ENCODE measurements around the gene HS1BP3.
A peak's percentile ranks its signal among the peaks of the same experiment; 100 is the strongest.

The HS1BP3 gene

GRCh38 chr2:20629181-20629580 is 21.7 kb downstream of the HS1BP3 start:
- DNase-seq (ENCODE audit: low read depth in 2 of 2) = no peak
- no peak for TF ChIP-seq CTCF (IDR thresholded peaks at IDR 0.05; ENCODE audit: low read depth, low read length)
- no peak overlapping the region for H3K4me3 ChIP-seq (replicated peaks in 1 of 2; ENCODE audit: low read depth in 2 of 2, low read length in 2 of 2)

- no peak for DNase-seq (ENCODE audit: low read depth in 2 of 2)
- H3K4me3 ChIP-seq (replicated peaks in 1 of 2; ENCODE audit: low read depth in 2 of 2, low read length in 2 of 2) = no peak overlapping the region
- no peak for TF ChIP-seq CTCF (IDR thresholded peaks at IDR 0.05; ENCODE audit: low read depth, low read length)
Measured at GRCh38 chr2:20627712-20628380, 23.1 kb downstream of the HS1BP3 start.

GRCh38 chr2:20626698-20627513 is 24.0 kb downstream of the HS1BP3 start:
- no peak for DNase-seq (ENCODE audit: low read depth in 2 of 2)
- no peak overlapping the region for H3K4me3 ChIP-seq (replicated peaks in 1 of 2; ENCODE audit: low read depth in 2 of 2, low read length in 2 of 2)
- no peak for TF ChIP-seq CTCF (IDR thresholded peaks at IDR 0.05; ENCODE audit: low read depth, low read length)

- no peak for DNase-seq (ENCODE audit: low read depth in 2 of 2)
- no peak overlapping the region for H3K4me3 ChIP-seq (replicated peaks in 1 of 2; ENCODE audit: low read depth in 2 of 2, low read length in 2 of 2)
- TF ChIP-seq CTCF (IDR thresholded peaks at IDR 0.05; ENCODE audit: low read depth, low read length) = no peak
Measured at GRCh38 chr2:20626392-20626697, 24.6 kb downstream of the HS1BP3 start.

GRCh38 chr2:20625491-20626391 is 25.2 kb downstream of the HS1BP3 start:
- DNase-seq (ENCODE audit: low read depth in 2 of 2) = peak in 1 of 2 donors; percentile 64
- peak; percentile 21 for TF ChIP-seq CTCF (IDR thresholded peaks at IDR 0.05; ENCODE audit: low read depth, low read length)

GRCh38 chr2:20624884-20625485 is 25.9 kb downstream of the HS1BP3 start:
- no peak for TF ChIP-seq CTCF (IDR thresholded peaks at IDR 0.05; ENCODE audit: low read depth, low read length)
- no peak for DNase-seq (ENCODE audit: low read depth in 2 of 2)
- no peak overlapping the region for H3K4me3 ChIP-seq (replicated peaks in 1 of 2; ENCODE audit: low read depth in 2 of 2, low read length in 2 of 2)

More at GRCh38 chr2:20625491-20626391, 25.2 kb downstream of the HS1BP3 start:
- no peak overlapping the region for H3K4me3 ChIP-seq (replicated peaks in 1 of 2; ENCODE audit: low read depth in 2 of 2, low read length in 2 of 2)

Data from cardiac fibroblast (primary cell).